Small intestine (tissue), 7 donors: ENCODE results near the gene METAP2. TPM values are rescaled to one million over a fixed set of nuclear protein-coding genes. Genes with fewer than 3 reads are reported as not detected.

Experiments used
- DNase-seq, 2 donors: peaks; one replicate each; pipeline versions ENCODE4 v3.0.0 to v3.0.0-alpha.2; 2013
- FAIRE-seq: peaks from 2 replicates; lab custom pipeline; 2012; peaks lifted over from hg19 to GRCh38; lab: Jason Lieb, UNC
- H3K27ac ChIP-seq, 3 donors: one replicate each; pipeline ENCODE4 v1.5.1; 2013; ENCODE audit warnings: low read length in 2 of 3, mild to moderate bottlenecking in 2 of 3, control low read depth in 1 of 3, inconsistent platforms in 1 of 3, low read depth in 1 of 3, moderate library complexity in 1 of 3
- H3K27me3 ChIP-seq, 3 donors: one replicate each; pipeline ENCODE4 v1.6.1; 2013; ENCODE audit warnings: low read length in 3 of 3, inconsistent platforms in 1 of 3; ENCODE audit not compliant: control insufficient read depth in 3 of 3, insufficient read depth in 3 of 3
- H3K36me3 ChIP-seq, 3 donors: one replicate each; pipeline ENCODE4 v1.6.1; 2013; ENCODE audit warnings: low read length in 3 of 3, inconsistent platforms in 1 of 3, low read depth in 1 of 3, mild to moderate bottlenecking in 1 of 3, moderate library complexity in 1 of 3; ENCODE audit not compliant: control insufficient read depth in 3 of 3, insufficient read depth in 2 of 3
- H3K4me1 ChIP-seq, 3 donors: one replicate each; pipeline ENCODE4 v1.6.1; 2013; ENCODE audit warnings: low read length in 2 of 3, inconsistent platforms in 1 of 3, low read depth in 1 of 3, mild to moderate bottlenecking in 1 of 3, moderate library complexity in 1 of 3; ENCODE audit not compliant: control insufficient read depth in 3 of 3, insufficient read depth in 2 of 3
- H3K4me3 ChIP-seq, 3 donors: one replicate each; pipeline ENCODE4 v1.5.1; 2013; ENCODE audit warnings: low read length in 3 of 3, control low read depth in 1 of 3, inconsistent platforms in 1 of 3, low read depth in 1 of 3, mild to moderate bottlenecking in 1 of 3, moderate library complexity in 1 of 3
- H3K9me3 ChIP-seq, 2 donors: one replicate each; pipeline ENCODE4 v1.6.1; 2013; ENCODE audit warnings: low read depth in 1 of 2, low read length in 1 of 2; ENCODE audit not compliant: control insufficient read depth in 2 of 2, insufficient read depth in 1 of 2
- WGBS, 3 donors: extraction: QIAGEN DNeasy Blood & Tissue Kit; methylation state at CpG; one replicate each; pipeline ENCODE4 v1.1.7; 2013; 5-methylcytosine and 5-hydroxymethylcytosine counted together
- polyA plus RNA-seq, 4 donors: library from polyadenylated mRNA; stranded (reverse) in 3 of 4; unstranded in 1 of 4; fragments of 200-250 nt in 3 of 4; fragments of 120-200 nt in 1 of 4; gene quantifications; one replicate each; pipeline versions ENCODE4 v1.2.1 to v1.2.3, GENCODE V29; 2013
- donor health status: healthy with polysubstance abuse.
- donor health status: control.
- donor health status: control.
- donor health status: Bipolar disorder and iron deficiency.
- donor health status: healthy.

Gene METAP2
- polyA plus RNA-seq, 4 donors, result 45.0 to 88.0 (median 55.7) TPM

DNA sequence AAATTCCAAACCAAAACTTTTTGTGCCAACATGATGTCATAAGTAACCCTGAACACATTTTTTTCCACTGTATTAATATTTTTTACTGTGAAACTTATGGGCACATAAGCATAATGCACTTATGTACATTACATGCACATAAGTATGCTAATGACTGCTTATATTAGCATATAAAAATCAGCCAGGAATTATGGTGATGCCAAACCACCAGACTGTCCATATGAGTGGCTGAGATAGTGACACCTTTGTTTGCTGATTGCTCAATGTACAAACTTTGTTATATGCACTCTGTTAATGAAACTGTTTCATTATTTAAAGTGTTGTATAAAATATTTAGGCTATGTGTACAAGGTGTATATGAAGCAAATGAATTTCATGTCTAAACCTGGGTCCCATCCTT, 45.0 kb downstream of the METAP2 start:
- Histone ChIP-seq H3K4me1 (peaks cover 0 to 5% (median 0%) of the 10 kb centered on the region in 3 donors), H3K36me3 (peaks cover 0 to 3% (median 3%) of the 10 kb centered on the region in 3 donors), H3K27ac (no peak overlapping the region), H3K4me3 (no peak overlapping the region), H3K9me3 (no peaks in the 10 kb centered on the region), H3K27me3 (no peaks in the 10 kb centered on the region)
- no peak for FAIRE-seq
- DNase-seq, result no peak

- Histone ChIP-seq H3K9me3 (no peaks in the 10 kb centered on the region), H3K36me3 (no peaks in the 10 kb centered on the region), H3K27me3 (no peaks in the 10 kb centered on the region), H3K27ac (no peak overlapping the region), H3K4me1 (peaks cover 0 to 5% (median 0%) of the 10 kb centered on the region in 3 donors), H3K4me3 (no peak overlapping the region)
- DNase-seq (no peak), FAIRE-seq (no peak)
- 52 to 84% (median 62%) methylated on average over 6 of the region's 6 CpGs for WGBS, 3 donors
These were observed 46.9 kb downstream of the METAP2 start for GRCh38 chr12:95520816-95521215.

- no peak overlapping the region for H3K27ac ChIP-seq
- H3K9me3 ChIP-seq, result no peaks in the 10 kb centered on the region
- no peaks in the 10 kb centered on the region for H3K27me3 ChIP-seq
- H3K4me3 ChIP-seq, result no peak overlapping the region
- FAIRE-seq (no peak), DNase-seq (no peak)
- H3K4me1 ChIP-seq, result peaks cover 0 to 5% (median 0%) of the 10 kb centered on the region in 3 donors
- WGBS, 3 donors, result 91 to 96% (median 93%) methylated on average over 8 of the region's 8 CpGs
- no peaks in the 10 kb centered on the region for H3K36me3 ChIP-seq
These were observed 48.7 kb downstream of the METAP2 start for GRCh38 chr12:95522692-95523091.

DNA sequence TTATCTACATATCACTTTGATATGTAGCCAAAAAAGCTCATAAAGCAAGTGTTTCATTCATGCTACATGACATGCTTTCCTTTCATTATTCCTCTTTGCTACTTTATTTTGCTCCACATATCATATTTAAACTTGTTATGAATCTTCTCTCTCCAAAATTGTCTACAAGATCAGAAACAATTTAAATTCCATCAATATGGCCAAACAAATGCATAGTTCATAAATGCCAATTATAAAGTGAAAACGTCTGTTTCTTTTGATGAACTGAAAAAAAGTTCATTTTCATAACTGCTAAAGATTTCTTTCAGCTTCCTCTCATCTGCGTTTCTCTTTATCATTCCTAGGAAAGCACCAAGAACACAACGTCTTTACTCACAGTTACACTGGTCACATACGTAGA, 54.5 kb downstream of the METAP2 start:
- no peaks in the 10 kb centered on the region for H3K4me1 ChIP-seq
- H3K27ac ChIP-seq, result no peak overlapping the region
- H3K36me3 ChIP-seq, result no peaks in the 10 kb centered on the region
- FAIRE-seq (no peak), DNase-seq (no peak)
- WGBS, 3 donors, result 75 to 78% (median 76%) methylated on average over 4 of the region's 4 CpGs
- H3K4me3 ChIP-seq, result no peak overlapping the region
- no peaks in the 10 kb centered on the region for H3K27me3 ChIP-seq
- H3K9me3 ChIP-seq, result no peaks in the 10 kb centered on the region

GRCh38 chr12:95529693-95530225, 55.8 kb downstream of the METAP2 start:
- no peak for DNase-seq
- Histone ChIP-seq H3K27me3 (no peaks in the 10 kb centered on the region), H3K9me3 (no peaks in the 10 kb centered on the region), H3K4me1 (no peaks in the 10 kb centered on the region), H3K4me3 (no peak overlapping the region), H3K36me3 (no peaks in the 10 kb centered on the region), H3K27ac (no peak overlapping the region)
- WGBS, 3 donors, result 86 to 94% (median 93%) methylated on average over 4 of the region's 4 CpGs
- no peak for FAIRE-seq

GRCh38 chr12:95532851-95533250, 58.9 kb downstream of the METAP2 start:
- 66 to 79% (median 67%) methylated on average over 5 of the region's 5 CpGs for WGBS, 3 donors
- Histone ChIP-seq H3K27me3 (no peaks in the 10 kb centered on the region), H3K9me3 (no peaks in the 10 kb centered on the region), H3K27ac (no peak overlapping the region), H3K4me1 (no peaks in the 10 kb centered on the region), H3K36me3 (no peaks in the 10 kb centered on the region), H3K4me3 (no peak overlapping the region)
- DNase-seq (no peak), FAIRE-seq (no peak)

DNA sequence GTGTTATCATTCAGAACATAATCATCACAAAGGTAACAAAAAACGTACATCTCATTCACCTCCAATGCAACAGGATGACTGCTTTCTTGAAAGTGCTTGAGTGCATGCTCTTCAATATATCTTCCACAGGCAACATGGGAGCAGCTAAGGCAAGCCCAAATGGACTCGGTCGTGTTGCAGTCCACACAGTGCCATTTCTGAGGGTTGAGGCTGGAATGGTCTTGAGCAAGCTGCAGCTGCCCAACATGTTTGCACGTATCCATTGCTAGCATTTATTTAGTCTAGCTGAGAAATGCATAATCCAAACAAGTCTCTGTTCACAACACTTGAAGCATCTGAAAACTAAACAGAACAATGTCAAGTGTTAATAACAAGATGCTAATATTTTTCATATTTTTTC, 60.0 kb downstream of the METAP2 start:
- Histone ChIP-seq H3K4me1 (no peaks in the 10 kb centered on the region), H3K36me3 (no peaks in the 10 kb centered on the region), H3K27ac (no peak overlapping the region), H3K4me3 (no peak overlapping the region), H3K27me3 (no peaks in the 10 kb centered on the region), H3K9me3 (no peaks in the 10 kb centered on the region)
- 60 to 67% (median 66%) methylated on average over 4 of the region's 4 CpGs for WGBS, 3 donors
- DNase-seq, result no peak
- FAIRE-seq, result no peak

DNA sequence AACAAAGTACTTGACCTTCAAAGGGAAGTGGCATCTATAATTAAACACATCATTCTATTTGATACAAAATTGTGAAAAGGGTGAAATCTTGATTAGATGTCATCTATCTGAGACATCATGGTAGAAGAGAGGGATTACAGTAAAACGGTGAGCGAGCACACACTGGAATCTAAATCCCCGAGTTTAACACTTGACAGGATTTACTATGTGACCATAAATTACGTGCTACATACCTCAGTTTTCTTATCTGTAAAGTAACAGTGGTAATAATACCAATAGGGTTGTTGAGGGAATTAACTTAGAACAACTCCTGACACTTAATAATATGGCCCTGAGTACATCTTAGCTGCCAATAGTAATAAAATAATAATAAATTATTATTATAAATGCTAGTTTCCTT, 64.1 kb downstream of the METAP2 start:
- no peaks in the 10 kb centered on the region for H3K9me3 ChIP-seq
- no peak overlapping the region for H3K27ac ChIP-seq
- H3K4me3 ChIP-seq, result no peak overlapping the region
- H3K27me3 ChIP-seq, result no peaks in the 10 kb centered on the region
- 44 to 67% (median 64%) methylated on average over 4 of the region's 4 CpGs for WGBS, 3 donors
- DNase-seq (peak in 1 of 2 donors; percentile 29), FAIRE-seq (no peak)
- H3K36me3 ChIP-seq, result no peaks in the 10 kb centered on the region
- H3K4me1 ChIP-seq, result no peaks in the 10 kb centered on the region

DNA sequence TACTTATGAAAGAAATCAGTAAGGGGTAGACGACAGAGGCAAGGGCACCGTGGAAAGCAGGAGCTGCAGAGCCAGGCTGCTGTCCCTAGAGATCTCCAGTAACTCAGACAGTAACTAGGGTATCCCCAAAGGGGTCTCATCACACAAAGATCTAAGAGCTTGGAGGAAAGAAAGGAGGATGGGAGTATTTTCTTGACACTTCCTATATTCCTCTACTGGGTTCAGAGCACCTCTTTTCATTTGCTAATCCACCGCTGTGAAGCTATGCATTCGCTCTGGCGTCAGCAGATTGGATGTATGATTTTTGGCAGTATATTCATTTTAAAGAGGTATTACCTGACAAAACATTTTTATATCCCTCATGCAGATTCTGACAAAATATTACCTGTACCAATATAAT, 64.7 kb downstream of the METAP2 start:
- no peak overlapping the region for H3K4me3 ChIP-seq
- H3K27me3 ChIP-seq, result no peaks in the 10 kb centered on the region
- H3K4me1 ChIP-seq, result no peaks in the 10 kb centered on the region
- FAIRE-seq (no peak), DNase-seq (no peak)
- H3K9me3 ChIP-seq, result no peaks in the 10 kb centered on the region
- H3K36me3 ChIP-seq, result no peaks in the 10 kb centered on the region
- 68 to 80% (median 71%) methylated on average over 5 of the region's 5 CpGs for WGBS, 3 donors
- no peak overlapping the region for H3K27ac ChIP-seq
